Measurements from ENCODE around the gene MAU2. TPM values are rescaled to one million over a fixed set of nuclear protein-coding genes. Genes with fewer than 3 reads are reported as not detected.
"Not testable (repeated sequence)": the region's sequence is repeated elsewhere in the genome, so short reads cannot be mapped to it uniquely, and the experiment has no call there.

The MAU2 gene
- total RNA-seq, 2 donors from 2014 or later: 45.3 to 52.4 TPM

GRCh38 chr19:19368087-19368486 lies 47.5 kb downstream of the MAU2 start:
- ATAC-seq (no peak), DNase-seq (no peak)
- intact Hi-C loops (cut with DNase I, micrococcal nuclease): loop anchor here in 1 of 2 donors (5.0 kb wide), 1 partner anchor 124 kb away; no protein-coding TSS in a partner anchor

DNA sequence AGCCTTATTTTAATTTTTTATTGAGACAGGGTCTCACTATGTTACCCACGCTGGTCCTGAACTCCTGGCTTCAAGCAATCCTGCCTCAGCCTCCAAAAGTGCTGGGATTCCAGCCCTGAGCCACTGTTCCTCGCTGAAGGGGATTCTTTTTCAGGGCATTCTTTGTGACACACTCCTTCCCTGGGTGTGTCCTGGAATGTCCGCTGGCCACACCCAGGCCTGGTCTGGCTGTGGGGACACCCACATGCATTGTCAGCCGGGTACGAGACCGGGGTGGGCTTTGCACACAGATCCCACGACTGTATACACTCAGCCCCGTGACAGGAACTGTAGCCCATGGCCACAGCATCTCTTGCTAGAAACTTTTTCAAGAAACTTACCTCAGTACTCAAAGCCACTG lies 50.4 kb downstream of the MAU2 start:
- ATAC-seq (no peak), DNase-seq (no peak)
- intact Hi-C loops (cut with DNase I, micrococcal nuclease): no loop called here

DNA sequence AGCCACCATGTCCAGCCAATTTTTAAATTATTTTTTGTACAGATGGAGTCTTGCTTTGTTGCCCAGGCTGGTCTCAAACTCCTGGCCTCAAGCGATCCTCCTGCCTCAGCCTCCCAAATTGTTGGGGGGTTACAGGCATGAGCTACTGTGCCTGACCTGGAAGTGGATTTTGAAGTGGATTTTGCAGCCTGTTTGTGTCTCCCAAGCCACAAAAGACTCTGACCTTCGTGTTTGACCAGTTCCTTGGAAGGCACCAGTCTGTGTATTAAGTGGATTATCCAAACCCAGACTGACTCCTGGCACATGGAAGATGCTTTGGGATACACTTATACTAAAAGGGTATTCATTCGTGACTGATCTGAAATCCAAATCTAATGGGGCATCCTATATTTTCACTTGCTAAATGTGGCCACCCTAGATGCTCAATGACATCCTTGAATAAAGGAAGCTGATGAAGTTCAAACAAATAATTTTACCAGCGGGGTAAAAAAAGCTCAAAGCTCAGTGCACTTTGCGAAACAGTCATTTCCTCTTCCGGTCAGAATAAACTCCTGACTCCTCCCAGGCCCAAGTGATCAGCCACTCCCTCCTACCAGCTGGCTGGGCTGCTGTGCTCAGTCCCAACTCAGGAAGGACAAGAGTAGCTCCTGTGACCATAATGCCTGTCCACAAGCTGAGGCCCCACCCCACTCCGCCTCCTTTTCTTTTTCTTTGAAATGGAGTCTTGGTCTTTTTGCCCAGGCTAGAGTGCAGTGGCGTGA lies 52.2 kb downstream of the MAU2 start:
- intact Hi-C loops (cut with DNase I, micrococcal nuclease): no loop called here
- ATAC-seq (peak; percentile 89), DNase-seq (peak; percentile 82 to 91)

DNA sequence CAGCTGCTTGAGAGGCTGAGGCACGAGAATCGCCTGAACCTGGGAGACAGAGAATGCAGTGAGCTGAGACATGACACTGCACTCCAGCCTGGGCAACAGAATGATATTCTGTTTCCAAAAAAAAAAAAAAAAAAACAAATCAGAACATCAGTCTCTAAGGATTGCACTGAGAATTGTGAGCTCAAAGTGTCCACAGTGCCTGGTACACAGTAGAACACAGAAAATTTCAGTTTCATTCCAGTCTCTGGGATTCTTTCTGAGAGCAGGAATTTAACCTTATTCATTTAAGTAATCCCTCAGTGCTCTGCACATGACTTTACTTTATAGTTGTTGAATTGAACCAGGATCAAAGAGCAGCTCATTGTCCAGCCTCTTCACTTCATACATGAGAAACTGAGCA lies 58.9 kb downstream of the MAU2 start:
- ATAC-seq: no peak
- intact Hi-C loops (cut with DNase I, micrococcal nuclease): no loop called here
- DNase-seq: no peak

DNA sequence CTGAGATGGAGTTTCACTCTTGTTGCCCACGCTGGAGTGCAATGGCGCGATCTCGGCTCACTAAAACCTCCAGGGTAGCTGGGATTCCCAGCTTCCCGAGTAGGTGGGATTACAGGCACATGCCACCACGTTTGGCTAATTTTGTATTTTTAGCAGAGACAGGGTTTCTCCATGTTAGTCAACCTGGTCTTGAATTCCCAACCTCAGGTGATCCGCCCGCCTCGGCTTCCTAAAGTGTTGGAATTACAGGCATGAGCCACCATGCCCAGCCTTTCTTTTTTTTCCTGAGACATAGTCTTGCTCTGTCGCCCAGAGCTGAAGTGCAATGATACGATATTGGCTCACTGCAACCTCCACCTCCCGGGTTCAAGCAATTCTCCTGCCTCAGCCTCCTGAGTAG lies 59.7 kb downstream of the MAU2 start:
- intact Hi-C loops (cut with DNase I, micrococcal nuclease); DNase-seq; ATAC-seq: not testable (repeated sequence)

DNA sequence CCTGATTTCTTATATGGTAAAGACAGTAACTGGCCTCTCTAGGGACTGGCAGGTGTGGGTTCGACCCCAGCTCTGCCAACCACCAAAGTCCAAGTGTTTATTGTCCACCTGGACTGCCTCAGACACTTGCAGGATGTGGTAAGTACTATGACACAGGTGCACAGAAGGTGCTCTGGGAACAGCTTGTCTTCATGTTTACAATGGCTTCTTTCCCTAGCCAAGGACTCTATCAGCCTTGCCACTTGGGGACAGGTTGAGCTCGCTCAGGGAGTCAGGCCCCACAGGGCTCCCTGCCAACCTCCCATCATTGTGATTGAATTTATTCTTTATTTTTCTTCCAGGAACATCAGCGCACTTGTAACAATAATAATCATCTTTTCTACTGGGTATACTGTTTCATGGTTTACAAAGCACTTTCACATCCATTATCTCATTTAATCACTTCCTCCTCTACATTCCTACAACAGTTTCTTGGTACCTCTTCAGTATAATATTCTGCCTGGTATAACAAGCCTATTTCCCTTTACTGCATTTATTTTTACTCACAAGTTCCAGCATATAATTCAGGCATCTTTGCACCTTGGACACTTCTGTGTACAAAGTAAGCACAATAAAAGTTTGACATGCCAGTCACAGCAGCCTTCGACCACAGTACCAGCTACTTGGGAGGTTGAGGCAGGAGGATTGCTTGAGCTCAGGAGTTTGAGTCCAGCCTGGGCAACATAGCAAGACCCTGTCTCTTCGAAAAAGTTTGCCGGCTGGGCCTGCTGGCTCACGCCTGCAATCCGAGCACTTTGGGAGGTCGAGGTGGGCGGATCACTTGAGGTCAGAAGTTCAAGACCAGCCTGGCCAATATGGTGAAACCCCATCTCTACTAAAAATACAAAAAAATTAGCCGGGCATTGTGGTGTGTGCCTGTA lies 60.6 kb downstream of the MAU2 start:
- ATAC-seq: peak; percentile 27
- intact Hi-C loops (cut with DNase I, micrococcal nuclease): no loop called here
- peak; percentile 48 to 63 for DNase-seq

DNA sequence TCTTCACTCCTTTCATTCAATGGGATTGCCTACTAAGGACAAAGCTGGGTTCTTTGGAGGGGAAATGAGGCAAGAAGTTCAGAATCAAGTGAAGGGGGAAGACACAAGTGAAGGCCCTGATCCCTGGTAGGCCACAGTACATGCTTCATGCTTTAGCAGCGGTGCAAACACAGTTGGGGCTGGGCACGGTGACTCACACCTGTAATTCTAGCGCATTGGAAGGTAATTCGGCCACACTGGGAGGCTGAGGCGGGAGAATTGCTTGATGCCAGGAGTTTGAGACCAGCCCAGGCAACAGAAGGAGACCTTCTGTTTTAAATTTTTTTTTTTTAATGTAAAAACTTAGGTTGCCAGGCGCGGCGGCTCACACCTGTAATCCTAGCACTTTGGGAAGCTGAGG lies 61.5 kb downstream of the MAU2 start:
- no peak for ATAC-seq
- DNase-seq: peak in 1 of 2 donors; percentile 65
- intact Hi-C loops (cut with DNase I, micrococcal nuclease): no loop called here

DNA sequence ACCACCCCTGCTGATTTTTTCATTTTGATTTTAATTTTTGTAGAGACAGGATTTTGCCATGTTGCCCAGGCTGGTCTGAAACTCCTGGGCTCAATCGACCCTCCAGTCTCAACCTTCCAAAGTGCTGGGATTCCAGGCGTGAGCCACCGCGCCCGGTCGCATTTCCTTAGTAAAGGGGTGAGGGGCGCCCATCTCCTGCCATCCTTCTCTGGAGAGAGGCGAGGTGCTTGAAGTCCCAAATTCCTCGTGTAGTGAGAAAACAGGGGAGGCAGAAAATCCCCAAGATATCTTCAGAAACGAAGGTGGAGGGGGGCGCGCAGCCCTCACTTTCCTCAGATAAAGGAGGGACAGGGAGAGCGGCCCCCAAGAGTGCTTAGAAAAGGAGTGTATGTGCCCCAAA lies 63.9 kb downstream of the MAU2 start:
- ATAC-seq (no peak), DNase-seq (no peak)
- intact Hi-C loops (cut with DNase I, micrococcal nuclease): no loop called here

- intact Hi-C loops (cut with DNase I, micrococcal nuclease): no loop called here
- ATAC-seq (peak; percentile 85), DNase-seq (peak; percentile 99 to 100)
Observed at GRCh38 chr19:19385131-19385895, 64.7 kb downstream of the MAU2 start.

DNA sequence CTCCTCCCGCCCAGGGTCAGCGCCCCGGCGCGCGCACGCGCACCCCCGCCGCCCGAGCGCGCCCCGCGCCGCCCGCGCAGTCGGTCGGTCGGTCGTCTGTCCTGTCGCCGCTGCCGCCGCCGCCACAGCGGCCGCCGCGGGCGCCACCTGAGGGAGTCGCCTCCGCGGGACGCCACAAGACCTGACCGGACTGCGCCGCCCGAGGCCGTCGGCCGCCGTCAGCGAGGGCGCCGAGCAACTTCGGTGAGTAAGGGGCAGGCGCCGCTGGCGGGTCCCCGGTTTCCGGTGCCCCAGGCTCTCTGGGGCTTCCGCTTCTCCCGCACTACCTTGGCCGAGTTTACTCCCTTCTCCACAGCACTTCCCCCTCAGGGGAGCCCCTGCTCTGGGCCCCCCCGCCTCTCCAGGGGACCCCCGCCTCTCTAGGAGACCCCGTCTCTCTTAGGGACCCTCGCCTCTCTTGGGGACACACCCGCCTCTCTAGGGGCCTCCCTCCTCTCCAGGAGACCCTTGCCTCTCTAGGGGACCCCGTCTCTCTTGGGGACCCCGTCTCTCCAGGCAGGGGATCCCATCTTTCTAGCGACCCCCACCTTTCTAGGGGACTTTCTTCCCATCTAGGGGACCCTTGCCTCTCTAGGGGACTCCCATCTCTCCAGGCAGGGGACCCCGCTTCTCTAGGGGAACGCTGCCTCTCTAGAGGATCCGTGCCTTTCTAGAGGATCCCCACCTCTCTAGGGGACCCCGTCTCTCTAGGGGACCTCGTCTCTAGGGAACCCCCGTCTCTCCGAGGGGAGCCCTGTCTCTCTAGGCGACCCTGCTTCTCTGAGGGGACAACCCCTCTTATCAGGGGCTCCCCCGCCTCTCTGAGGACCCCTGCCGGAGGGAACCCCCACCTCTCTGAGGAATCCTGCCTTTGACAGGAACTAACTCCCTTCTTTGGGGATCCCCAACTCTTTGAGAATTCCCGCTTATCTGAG lies 65.6 kb downstream of the MAU2 start:
- DNase-seq: no peak
- ATAC-seq: no peak
- intact Hi-C loops (cut with DNase I, micrococcal nuclease): no loop called here

GRCh38 chr19:19387108-19387507 lies 66.5 kb downstream of the MAU2 start:
- ATAC-seq (no peak), DNase-seq (no peak)
- intact Hi-C loops (cut with DNase I, micrococcal nuclease): no loop called here

- DNase-seq: no peak
- intact Hi-C loops (cut with DNase I, micrococcal nuclease): no loop called here
- no peak for ATAC-seq
Observed at GRCh38 chr19:19388568-19389555, 68.2 kb downstream of the MAU2 start.

GRCh38 chr19:19389683-19390082 lies 69.1 kb downstream of the MAU2 start:
- intact Hi-C loops (cut with DNase I, micrococcal nuclease); ATAC-seq; DNase-seq: not testable (repeated sequence)

DNA sequence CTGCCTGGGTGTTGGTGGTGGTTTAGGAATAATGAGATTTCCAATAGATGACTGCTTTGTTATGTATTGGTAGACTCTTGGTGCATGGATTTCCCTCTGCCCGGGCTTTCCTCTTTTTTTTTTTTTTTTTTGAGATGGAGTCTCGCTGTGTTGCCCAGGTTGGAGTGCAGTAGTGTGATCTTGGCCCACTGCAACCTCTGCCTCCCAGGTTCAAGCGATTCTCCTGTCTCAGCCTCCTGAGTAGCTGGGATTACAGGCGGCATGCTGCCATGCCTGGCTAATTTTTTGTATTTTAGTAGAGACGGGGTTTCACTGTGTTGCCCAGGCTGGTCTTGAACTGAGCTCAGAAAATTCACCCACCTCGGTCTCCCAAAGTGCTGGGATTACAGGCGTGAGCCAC lies 73.7 kb downstream of the MAU2 start:
- intact Hi-C loops (cut with DNase I, micrococcal nuclease); DNase-seq; ATAC-seq: not testable (repeated sequence)

DNA sequence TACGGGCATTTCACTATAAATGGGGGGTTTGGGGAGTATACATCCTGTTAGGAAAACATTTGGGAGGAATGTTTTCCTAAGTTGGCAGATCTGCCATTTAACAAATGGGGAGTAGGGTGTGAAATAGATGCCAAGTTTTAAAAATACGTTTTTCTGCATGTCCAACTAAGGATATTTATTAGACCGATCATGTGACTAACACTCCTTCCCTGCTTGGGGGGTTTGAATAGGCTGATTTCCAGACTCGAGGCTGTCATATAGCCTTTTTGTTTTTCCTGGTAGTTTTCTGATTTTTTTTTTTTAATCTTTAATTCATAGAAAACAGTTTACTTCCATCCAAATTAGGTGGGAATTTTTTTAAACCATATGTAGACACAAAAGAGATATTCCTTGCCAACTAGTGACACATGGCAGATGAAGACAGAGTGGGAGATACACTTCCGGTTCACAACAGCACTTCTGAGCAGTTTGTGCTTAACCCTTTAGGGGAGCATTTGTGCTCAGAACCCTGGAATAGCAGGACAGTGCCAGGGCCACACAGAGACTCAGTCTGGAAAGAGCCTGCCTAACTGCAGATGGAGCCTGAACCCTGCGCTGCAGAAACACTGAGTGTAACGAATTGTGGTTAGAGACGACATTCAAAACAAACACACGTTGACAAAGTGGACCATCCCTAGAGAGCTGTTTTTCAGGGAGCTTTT lies 79.3 kb downstream of the MAU2 start:
- intact Hi-C loops (cut with DNase I, micrococcal nuclease): no loop called here
- ATAC-seq: no peak
- no peak for DNase-seq

- intact Hi-C loops (cut with DNase I, micrococcal nuclease): no loop called here
- ATAC-seq (no peak), DNase-seq (no peak)
Observed at GRCh38 chr19:19402656-19403372, 82.2 kb downstream of the MAU2 start.

Measured in left colon (tissue), 2 donors.